Glutamatergic neuron (in vitro differentiated cells): ENCODE data around the gene COPB2. TPM values are rescaled to one million over a fixed set of nuclear protein-coding genes. Genes with fewer than 3 reads are reported as not detected.
A peak's percentile ranks its signal among the peaks of the same experiment; 100 is the strongest.
"Not testable (repeated sequence)": the region's sequence is repeated elsewhere in the genome, so short reads cannot be mapped to it uniquely, and the experiment has no call there.

Source experiments
- DNase-seq: peaks from one replicate; pipeline ENCODE4 v3.0.0; 2022
- H3K27ac Mint-ChIP-seq: one replicate; pipeline ENCODE4 v1.8.0; 2020; ENCODE audit warnings: mild to moderate bottlenecking, mixed read lengths, inconsistent platforms; ENCODE audit not compliant: unreplicated experiment
- H3K27me3 Mint-ChIP-seq: one replicate; pipeline ENCODE4 v1.8.0; 2020; ENCODE audit warnings: mild to moderate bottlenecking, moderate library complexity, mixed read lengths, inconsistent platforms; ENCODE audit not compliant: unreplicated experiment
- H3K36me3 Mint-ChIP-seq: one replicate; pipeline ENCODE4 v1.8.0; 2020; ENCODE audit warnings: mild to moderate bottlenecking, mixed read lengths, inconsistent platforms; ENCODE audit not compliant: unreplicated experiment
- H3K4me1 Mint-ChIP-seq: one replicate; pipeline ENCODE4 v1.8.0; 2020; ENCODE audit warnings: mild to moderate bottlenecking, low read depth, mixed read lengths, inconsistent platforms; ENCODE audit not compliant: unreplicated experiment
- H3K4me3 Mint-ChIP-seq: one replicate; pipeline ENCODE4 v1.8.0; 2020; ENCODE audit warnings: mild to moderate bottlenecking, mixed read lengths, inconsistent platforms; ENCODE audit not compliant: unreplicated experiment
- H3K9me3 Mint-ChIP-seq: one replicate; pipeline ENCODE4 v1.8.0; 2020; ENCODE audit warnings: mild to moderate bottlenecking, moderate library complexity, mixed read lengths, inconsistent platforms; ENCODE audit not compliant: unreplicated experiment
- CTCF ChIP-seq: fragments of 200-600 bp; sonication (generic); IDR thresholded peaks from one replicate; pipeline ENCODE4 v1.5.0; 2021; ENCODE audit not compliant: partially characterized antibody, unreplicated experiment
- total RNA-seq: library from RNA; stranded (reverse); fragmentation: NEBNext Ultra II Directional; extraction: Animal tissue kit (Norgen Biotek cat#: 25700); gene quantifications from one replicate; pipeline ENCODE4 v1.2.1, GENCODE V29; 2021; ENCODE audit not compliant: unreplicated experiment

COPB2 gene
- total RNA-seq, 1 donor from 2014 or later, result 127 TPM

- DNase-seq, result no peak
- Mint-ChIP-seq H3K27me3 (peaks cover 8% of the 10 kb centered on the region), H3K9me3 (no peaks in the 10 kb centered on the region), H3K4me1 (peaks cover 3% of the 10 kb centered on the region), H3K27ac (no peak overlapping the region), H3K4me3 (no peak overlapping the region), H3K36me3 (no peaks in the 10 kb centered on the region)
- TF ChIP-seq CTCF, result no peak
These were observed 4.7 kb upstream of the COPB2 start for GRCh38 chr3:139394116-139394515.

- no peaks in the 10 kb centered on the region for H3K9me3 Mint-ChIP-seq
- no peak for TF ChIP-seq CTCF
- H3K36me3 Mint-ChIP-seq, result no peaks in the 10 kb centered on the region
- peak overlapping the region; percentile 94 for H3K27ac Mint-ChIP-seq
- peaks cover 8% of the 10 kb centered on the region for H3K27me3 Mint-ChIP-seq
- peaks cover 3% of the 10 kb centered on the region for H3K4me1 Mint-ChIP-seq
- no peak for DNase-seq
- H3K4me3 Mint-ChIP-seq, result peak overlapping the region; percentile 90
These were observed 461 bp downstream of the COPB2 start for GRCh38 chr3:139388821-139389551.

GRCh38 chr3:139388077-139388476 lies 1.4 kb downstream of the COPB2 start:
- no peak for TF ChIP-seq CTCF
- Mint-ChIP-seq H3K27ac (peak overlapping the region; percentile 67), H3K4me1 (peaks cover 3% of the 10 kb centered on the region), H3K4me3 (peak overlapping the region; percentile 90), H3K36me3 (no peaks in the 10 kb centered on the region), H3K27me3 (peaks cover 8% of the 10 kb centered on the region), H3K9me3 (no peaks in the 10 kb centered on the region)
- DNase-seq, result no peak

GRCh38 chr3:139382291-139382690 lies 7.2 kb downstream of the COPB2 start:
- not testable (repeated sequence) for H3K4me3 Mint-ChIP-seq, H3K27ac Mint-ChIP-seq, H3K27me3 Mint-ChIP-seq, DNase-seq, H3K4me1 Mint-ChIP-seq, H3K36me3 Mint-ChIP-seq, H3K9me3 Mint-ChIP-seq

- H3K4me3 Mint-ChIP-seq, result no peak overlapping the region
- H3K27me3 Mint-ChIP-seq, result no peaks in the 10 kb centered on the region
- no peak for TF ChIP-seq CTCF
- DNase-seq, result no peak
- H3K4me1 Mint-ChIP-seq, result peaks cover 8% of the 10 kb centered on the region
- no peaks in the 10 kb centered on the region for H3K9me3 Mint-ChIP-seq
- H3K36me3 Mint-ChIP-seq, result no peaks in the 10 kb centered on the region
- H3K27ac Mint-ChIP-seq, result no peak overlapping the region
These were observed 8.9 kb downstream of the COPB2 start for GRCh38 chr3:139380575-139380974.
